K562 (cell line): ENCODE results near the gene DYNLT4. TPM values are rescaled to one million over a fixed set of nuclear protein-coding genes. Genes with fewer than 3 reads are reported as not detected.

Experiments
- ATAC-seq: fragments of 200-7000 bp; cut with Tn5 transposase; 3 replicates; pipeline ENCODE4 v1.9.1; 2020; ENCODE audit warnings: moderate library complexity
- BruUV-seq: library from RNA; stranded (reverse); fragments of 400-500 nt; replicated peaks from 2 replicates; lab custom pipeline; 2021; lab: Mats Ljungman, UMichigan
- CTCF ChIA-PET: fragments of 300-600 bp; formaldehyde crosslinking; extraction: SDS; loops from one replicate; lab custom pipeline; 2021; ENCODE audit warnings: low intra/inter-chr PET ratio; lab: Yijun Ruan, JAX
- POLR2A ChIA-PET: fragments of 300-600, 350-650 bp; sonication (Branson Sonifier 250); formaldehyde crosslinking; extraction: SDS; loops from one replicate; lab custom pipeline; 2021; ENCODE audit warnings: antibody characterized with exemption, inconsistent platforms; lab: Yijun Ruan, JAX
- DNase-seq, 4 experiments: peaks; one replicate each; pipeline versions ENCODE4 v3.0.0 to v3.0.0-alpha.2; 2011 to 2018; ENCODE audit warnings: low spot score in 3 of 4, mixed read lengths in 3 of 4; ENCODE audit errors: extremely low read depth in 1 of 4
- FAIRE-seq: peaks from 2 replicates; lab custom pipeline; 2011; peaks lifted over from hg19 to GRCh38; lab: Jason Lieb, UNC
- H2AFZ ChIP-seq: 2 replicates; pipeline ENCODE4 v1.6.0; 2011; ENCODE audit warnings: low read depth, low read length, control low read depth, inconsistent platforms
- H3K27ac ChIP-seq: fragments of 200-600 bp; 3 replicates; pipeline ENCODE4 v1.8.0; 2011; ENCODE audit warnings: low read depth, mild to moderate bottlenecking, control low read depth, inconsistent platforms, low read length, moderate library complexity, mixed read lengths; ENCODE audit errors: extremely low read depth
- H3K27me3 ChIP-seq, 2 experiments: fragments of 300-600 bp in 1 of 2; 2 replicates in 1 of 2; 3 replicates in 1 of 2; pipeline versions ENCODE4 v1.6.0 to v1.8.0; 2011; ENCODE audit warnings: inconsistent platforms in 2 of 2, low read length in 2 of 2, mild to moderate bottlenecking in 1 of 2, mixed read lengths in 1 of 2, moderate library complexity in 1 of 2; ENCODE audit not compliant: control insufficient read depth in 2 of 2, insufficient read depth in 2 of 2
- H3K36me3 ChIP-seq: fragments of 300-600 bp; 3 replicates; pipeline ENCODE4 v1.8.0; 2011; ENCODE audit warnings: mild to moderate bottlenecking, low read length, inconsistent platforms; ENCODE audit not compliant: control insufficient read depth, insufficient read depth
- H3K4me1 ChIP-seq, 2 experiments: fragments of 200-600 bp in 1 of 2; replicated peaks in 1 of 2; 2 replicates in 1 of 2; 3 replicates in 1 of 2; pipeline versions ENCODE4 v1.5.1 to v1.8.0; 2011; ENCODE audit warnings: inconsistent platforms in 2 of 2, low read length in 2 of 2, mild to moderate bottlenecking in 1 of 2, mixed read lengths in 1 of 2, moderate library complexity in 1 of 2; ENCODE audit not compliant: control insufficient read depth in 2 of 2, insufficient read depth in 2 of 2
- H3K4me2 ChIP-seq: 2 replicates; pipeline ENCODE4 v1.6.1; 2011; ENCODE audit warnings: low read length, control low read depth, inconsistent platforms, mixed read lengths; ENCODE audit not compliant: insufficient read depth
- H3K4me3 ChIP-seq: fragments of 200-600 bp; sonication (generic), shearing (Covaris generic); 2 replicates; pipeline ENCODE4 v1.5.1; 2016; ENCODE audit warnings: control low read depth, inconsistent platforms
- H3K79me2 ChIP-seq: fragments of 200-600 bp; 3 replicates; pipeline ENCODE4 v1.8.0; 2011; ENCODE audit warnings: low read length, inconsistent platforms; ENCODE audit not compliant: control insufficient read depth, insufficient read depth
- H3K9ac ChIP-seq, 2 experiments: 2 replicates each; pipeline versions ENCODE4 v1.6.0 to v1.6.1; 2011; ENCODE audit warnings: low read depth in 2 of 2, low read length in 2 of 2, control low read depth in 1 of 2, inconsistent platforms in 1 of 2, mild to moderate bottlenecking in 1 of 2, mixed read lengths in 1 of 2; ENCODE audit not compliant: insufficient read depth in 1 of 2
- H3K9me1 ChIP-seq: one replicate; pipeline ENCODE4 v1.6.0; 2011; ENCODE audit warnings: inconsistent platforms, mild to moderate bottlenecking, low read length, moderate library complexity; ENCODE audit not compliant: control insufficient read depth, insufficient read depth
- H3K9me3 ChIP-seq: replicated peaks from 2 replicates; pipeline ENCODE4 v1.5.1; 2011; ENCODE audit warnings: low read depth, low read length, inconsistent platforms; ENCODE audit not compliant: control insufficient read depth, insufficient read depth
- H4K20me1 ChIP-seq: replicated peaks from 2 replicates; pipeline ENCODE4 v1.6.1; 2011; ENCODE audit warnings: low read length, inconsistent platforms, mixed read lengths; ENCODE audit not compliant: control insufficient read depth, insufficient read depth
- ARID1B ChIP-seq: fragments of 450-650 bp; IDR thresholded peaks from 2 replicates; pipeline ENCODE4 v1.6.1; 2016; ENCODE audit warnings: antibody characterized with exemption, mild to moderate bottlenecking, inconsistent platforms
- CBFA2T3 ChIP-seq: fragments of 450-650 bp; IDR thresholded peaks from 2 replicates; pipeline ENCODE4 v1.6.1; 2017
- CHD1 ChIP-seq: fragments of 200-600 bp; sonication (generic); IDR thresholded peaks from one replicate; pipeline ENCODE4 v1.6.1; 2012; ENCODE audit warnings: mild to moderate bottlenecking, moderate library complexity, low read length, inconsistent platforms
- E2F3 ChIP-seq: fragments of 250-450 bp; sonication (Bioruptor Pico); IDR thresholded peaks from 2 replicates; pipeline ENCODE4 v1.4.0; 2020; ENCODE audit warnings: mild to moderate bottlenecking
- FOS ChIP-seq: IDR thresholded peaks from 3 replicates; pipeline ENCODE4 v1.6.1; 2011; ENCODE audit not compliant: insufficient read length; ENCODE audit errors: extremely low read depth
- KDM1A ChIP-seq, 2 experiments: fragments of 450-650 bp; IDR thresholded peaks; 2 replicates each; pipeline ENCODE4 v1.6.1; 2016; ENCODE audit warnings: mild to moderate bottlenecking in 2 of 2
- NR4A1 ChIP-seq, 2 experiments: fragments of 250-450 bp in 1 of 2; fragments of 450-650 bp in 1 of 2; sonication (Bioruptor Pico) in 1 of 2; IDR thresholded peaks; 2 replicates each; pipeline versions ENCODE4 v1.4.0 to v1.6.1; 2016 to 2020; ENCODE audit warnings: mild to moderate bottlenecking in 2 of 2, missing compliant biosample characterization in 1 of 2, missing genetic modification characterization in 1 of 2, moderate library complexity in 1 of 2
- SIN3A ChIP-seq, 2 experiments: fragments of 150-350 bp in 1 of 2; IDR thresholded peaks; 2 replicates each; pipeline ENCODE4 v1.6.1; 2011 to 2016; ENCODE audit warnings: borderline replicate concordance in 2 of 2, low read depth in 2 of 2, low read length in 2 of 2, mild to moderate bottlenecking in 2 of 2, moderate library complexity in 2 of 2; ENCODE audit not compliant: control insufficient read depth in 1 of 2
- SIRT6 ChIP-seq: IDR thresholded peaks from one replicate; pipeline ENCODE4 v1.6.1; 2012; ENCODE audit warnings: low read depth, mild to moderate bottlenecking, control low read depth, inconsistent platforms, low read length, moderate library complexity
- ZBTB12 ChIP-seq: fragments of 250-450 bp; sonication (Bioruptor Pico); IDR thresholded peaks from 2 replicates; pipeline ENCODE4 v1.4.0; 2020
- ZFP30 ChIP-seq: fragments of 250-450 bp; sonication (Bioruptor Pico); IDR thresholded peaks from 2 replicates; pipeline ENCODE4 v1.8.0; 2022; ENCODE audit warnings: moderate library complexity, mild to moderate bottlenecking, inconsistent platforms, borderline replicate concordance
- ZKSCAN8 ChIP-seq: fragments of 200-800 bp; sonication (Bioruptor generic); IDR thresholded peaks from 2 replicates; pipeline ENCODE4 v1.6.1; 2016; ENCODE audit warnings: missing genetic modification characterization, missing compliant biosample characterization
- ZNF12 ChIP-seq: sonication (generic); formaldehyde crosslinking; IDR thresholded peaks from 2 replicates; pipeline ENCODE4 v1.4.0; 2020; ENCODE audit warnings: mild to moderate bottlenecking, missing genetic modification reagents
- ZSCAN29 ChIP-seq: fragments of 450-650 bp; IDR thresholded peaks from 2 replicates; pipeline ENCODE4 v1.6.1; 2017
- WGBS: fragments of 100-300 bp; shearing (Covaris generic); methylation state at CpG from one replicate; pipeline ENCODE4 v1.1.6; 2016; ENCODE audit warnings: low coverage, mixed read lengths; ENCODE audit not compliant: insufficient coverage; ENCODE audit errors: missing lambda C conversion rate; 5-methylcytosine and 5-hydroxymethylcytosine counted together
- in situ Hi-C: fragments of 300-500 bp; cut with MboI; formaldehyde crosslinking; loops from 4 replicates; pipeline ENCODE4 v1.15.0; 2018; ENCODE audit warnings: inconsistent platforms, mixed read lengths
- intact Hi-C: fragments of 100-400 bp; cut with micrococcal nuclease; formaldehyde crosslinking; loops from 2 replicates; pipeline ENCODE4 v1.14.2; 2022
- polyA plus RNA-seq, 8 experiments: library from polyadenylated mRNA; depleted of rRNA in 4 of 8; stranded (reverse) in 5 of 8; unstranded in 3 of 8; fragments of >200 nt; fragmentation: Nextera tagmentation in 2 of 8; fragmentation: Illumina TruSeq in 1 of 8; extraction: Ambion mirVana in 2 of 8; extraction: Trizol in 1 of 8; gene quantifications; 2 replicates each; pipeline versions ENCODE4 v1.2.1 to v1.2.3, GENCODE V29; 2011 to 2014; ENCODE audit warnings: inconsistent platforms in 1 of 8, missing spikeins in 1 of 8
- total RNA-seq, 7 experiments: library from RNA; depleted of rRNA in 6 of 7; stranded (reverse); fragments of >200 nt in 6 of 7; fragmentation: Illumina TruSeq in 2 of 7; extraction: Trizol in 2 of 7; gene quantifications; 2 replicates each; pipeline versions ENCODE4 v1.2.1 to v1.2.3, GENCODE V29; 2011 to 2021; ENCODE audit warnings: low replicate concordance in 1 of 7
- TF ChIP-seq, protein P1 (sequence below), 2 experiments: fragments of 450-650 bp; IDR thresholded peaks; 2 replicates each; pipeline ENCODE4 v1.6.1; 2018; ENCODE audit warnings: mild to moderate bottlenecking in 2 of 2, low read depth in 1 of 2; ENCODE audit not compliant: partially characterized antibody in 2 of 2

DYNLT4 gene
- total and polyA plus RNA-seq, 9 of the 15 experiments (the other 6 are each of a cell fraction or from before 2014, with no cell fraction given) = 0.29 to 0.73 TPM; not detected in 7

- TF ChIP-seq ZBTB12 (no peak), E2F3 (no peak), SIN3A (IDR thresholded peaks at IDR 0.05; ENCODE audit: borderline replicate concordance in 2 of 2, control insufficient read depth in 1 of 2, low read depth in 2 of 2, low read length in 2 of 2) (0 out of 4 replicates have a peak, but pooled peaks of 1 of the 2 experiments have one; percentile 17), KDM1A (IDR thresholded peaks at IDR 0.05) (peak; percentile 15 to 44; a peak in 1 of 4 replicates), CBFA2T3 (peak; percentile 54), ARID1B (peak; percentile 48; the same call in 1 of the 2 replicates), FOS (no peak), ZKSCAN8 (CRISPR knock-in tag) (no peak)
These were observed 35.3 kb upstream of the DYNLT4 start (continued) for GRCh38 chr1:44842486-44842861.

DNA sequence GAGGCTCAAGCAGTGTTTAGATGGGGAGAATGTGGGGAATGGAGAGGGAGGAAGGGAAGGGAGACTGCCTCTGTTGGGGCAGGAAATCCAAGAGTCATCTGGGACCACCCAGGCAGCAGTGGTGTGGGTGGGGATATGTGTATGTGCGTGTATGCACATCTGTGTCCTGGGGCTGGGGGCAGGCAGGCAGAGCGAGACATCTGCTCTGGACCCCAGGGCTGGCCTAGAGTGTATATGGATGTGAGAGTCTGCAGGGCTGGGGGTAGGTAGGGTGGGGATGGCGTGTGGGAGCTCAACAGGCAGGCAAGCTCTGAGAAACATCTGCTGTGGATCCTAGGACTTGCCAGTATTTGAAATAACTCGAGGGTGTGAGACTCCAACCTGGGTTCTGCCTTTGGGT lies 32.4 kb upstream of the DYNLT4 start:
- intact Hi-C loops (loop anchor here (10.0 kb wide), 1 partner anchor 385 kb away; no protein-coding TSS in a partner anchor), in situ Hi-C loops (loop anchor here (5.0 kb wide), 1 partner anchor 173 kb away; the partner anchor contains the start of genes HECTD3 and UROD)
- H3K79me2 ChIP-seq = no peaks in the 10 kb centered on the region
- no peaks in the 10 kb centered on the region for H3K9me1 ChIP-seq
- H3K4me2 ChIP-seq = no peak overlapping the region
- H3K27me3 ChIP-seq = no peaks in the 10 kb centered on the region
- H2AFZ ChIP-seq = no peak overlapping the region
- ChIA-PET POLR2A (interaction anchor here (2.9 kb wide), 1 partner anchor 20 kb away, joined by 19 read pairs; no protein-coding TSS in a partner anchor), CTCF (no interaction called here)
- no peak overlapping the region for H3K27ac ChIP-seq
- FAIRE-seq (no peak), DNase-seq (no peak), ATAC-seq (no peak)
- no peaks in the 10 kb centered on the region for H4K20me1 ChIP-seq
- H3K36me3 ChIP-seq = no peaks in the 10 kb centered on the region
- H3K4me1 ChIP-seq = peaks cover 13 to 18% of the 10 kb centered on the region in 2 experiments
- H3K9ac ChIP-seq = peak overlapping the region in 1 of 2 experiments; percentile 60; a peak in 2 of 4 replicates
- no peaks in the 10 kb centered on the region for H3K9me3 ChIP-seq
- no TSS peak for BruUV-seq
- TF ChIP-seq NR4A1 (CRISPR knock-in tag; IDR thresholded peaks at IDR 0.05) = no peak
- no peak for TF ChIP-seq NR4A1 (tag; IDR thresholded peaks at IDR 0.05)
- TF ChIP-seq, protein P1, sequence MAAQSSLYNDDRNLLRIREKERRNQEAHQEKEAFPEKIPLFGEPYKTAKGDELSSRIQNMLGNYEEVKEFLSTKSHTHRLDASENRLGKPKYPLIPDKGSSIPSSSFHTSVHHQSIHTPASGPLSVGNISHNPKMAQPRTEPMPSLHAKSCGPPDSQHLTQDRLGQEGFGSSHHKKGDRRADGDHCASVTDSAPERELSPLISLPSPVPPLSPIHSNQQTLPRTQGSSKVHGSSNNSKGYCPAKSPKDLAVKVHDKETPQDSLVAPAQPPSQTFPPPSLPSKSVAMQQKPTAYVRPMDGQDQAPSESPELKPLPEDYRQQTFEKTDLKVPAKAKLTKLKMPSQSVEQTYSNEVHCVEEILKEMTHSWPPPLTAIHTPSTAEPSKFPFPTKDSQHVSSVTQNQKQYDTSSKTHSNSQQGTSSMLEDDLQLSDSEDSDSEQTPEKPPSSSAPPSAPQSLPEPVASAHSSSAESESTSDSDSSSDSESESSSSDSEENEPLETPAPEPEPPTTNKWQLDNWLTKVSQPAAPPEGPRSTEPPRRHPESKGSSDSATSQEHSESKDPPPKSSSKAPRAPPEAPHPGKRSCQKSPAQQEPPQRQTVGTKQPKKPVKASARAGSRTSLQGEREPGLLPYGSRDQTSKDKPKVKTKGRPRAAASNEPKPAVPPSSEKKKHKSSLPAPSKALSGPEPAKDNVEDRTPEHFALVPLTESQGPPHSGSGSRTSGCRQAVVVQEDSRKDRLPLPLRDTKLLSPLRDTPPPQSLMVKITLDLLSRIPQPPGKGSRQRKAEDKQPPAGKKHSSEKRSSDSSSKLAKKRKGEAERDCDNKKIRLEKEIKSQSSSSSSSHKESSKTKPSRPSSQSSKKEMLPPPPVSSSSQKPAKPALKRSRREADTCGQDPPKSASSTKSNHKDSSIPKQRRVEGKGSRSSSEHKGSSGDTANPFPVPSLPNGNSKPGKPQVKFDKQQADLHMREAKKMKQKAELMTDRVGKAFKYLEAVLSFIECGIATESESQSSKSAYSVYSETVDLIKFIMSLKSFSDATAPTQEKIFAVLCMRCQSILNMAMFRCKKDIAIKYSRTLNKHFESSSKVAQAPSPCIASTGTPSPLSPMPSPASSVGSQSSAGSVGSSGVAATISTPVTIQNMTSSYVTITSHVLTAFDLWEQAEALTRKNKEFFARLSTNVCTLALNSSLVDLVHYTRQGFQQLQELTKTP (IDR thresholded peaks at IDR 0.05; ENCODE audit: low read depth in 1 of 2, partially characterized antibody in 2 of 2) = no peak
- TF ChIP-seq ZFP30 (CRISPR knock-in tag) = no peak
- no peak for TF ChIP-seq ZSCAN29
- TF ChIP-seq SIRT6 = no peak
- no peak for TF ChIP-seq CHD1
- TF ChIP-seq ZNF12 (CRISPR knock-in tag) = no peak
- 56% methylated on average over 4 of the region's 4 CpGs for WGBS
- H3K4me3 ChIP-seq = no peak overlapping the region
